NCI-H748 (cell line): Measurements from ENCODE around the gene HBQ1.
A peak's percentile ranks its signal among the peaks of the same experiment; 100 is the strongest.
"Not testable (repeated sequence)": the region's sequence is repeated elsewhere in the genome, so short reads cannot be mapped to it uniquely, and the experiment has no call there.

Experiments
- DNase-seq: peaks from one replicate; lab custom pipeline; 2025; ENCODE audit not compliant: unreplicated experiment; lab: John Stamatoyannopoulos, UW

HBQ1 gene

GRCh38 chr16:175011-175949 is 5.0 kb upstream of the HBQ1 start:
- no peak for DNase-seq

- not testable (repeated sequence) for DNase-seq
These were observed 4.3 kb upstream of the HBQ1 start for GRCh38 chr16:176006-176405.

- not testable (repeated sequence) for DNase-seq
These were observed 3.5 kb upstream of the HBQ1 start, which contains the start of gene HBA1 for GRCh38 chr16:176477-177382. Gene HBA1, plus strand, starts transcription at chr16:176680. Its CDS starts 37 bp downstream, at chr16:176717.

- DNase-seq = peak; percentile 5
These were observed 2.9 kb upstream of the HBQ1 start for GRCh38 chr16:177394-177822.

- no peak for DNase-seq
These were observed 2.1 kb upstream of the HBQ1 start for GRCh38 chr16:177981-178667.

GRCh38 chr16:178668-179015 is 1.6 kb upstream of the HBQ1 start:
- no peak for DNase-seq

GRCh38 chr16:179211-180092 is 807 bp upstream of the HBQ1 start:
- DNase-seq = no peak

GRCh38 chr16:180681-181564 is 664 bp downstream of the HBQ1 start:
- peak; percentile 78 for DNase-seq

- no peak for DNase-seq
These were observed 1.3 kb downstream of the HBQ1 start for GRCh38 chr16:181565-182021.

- no peak for DNase-seq
These were observed 2.7 kb downstream of the HBQ1 start for GRCh38 chr16:183005-183404.

- DNase-seq = no peak
These were observed 5.0 kb downstream of the HBQ1 start for GRCh38 chr16:185213-185612.

GRCh38 chr16:185691-186090 is 5.4 kb downstream of the HBQ1 start:
- DNase-seq = no peak

- DNase-seq = no peak
These were observed 7.1 kb downstream of the HBQ1 start for GRCh38 chr16:187330-187729.

- DNase-seq = no peak
These were observed 8.4 kb downstream of the HBQ1 start for GRCh38 chr16:188674-189073.

GRCh38 chr16:189604-190186 is 9.4 kb downstream of the HBQ1 start:
- no peak for DNase-seq

- DNase-seq = no peak
These were observed 11.6 kb downstream of the HBQ1 start for GRCh38 chr16:191831-192230.

- DNase-seq = no peak
These were observed 12.4 kb downstream of the HBQ1 start for GRCh38 chr16:192686-193085.

GRCh38 chr16:193441-193840 is 13.2 kb downstream of the HBQ1 start:
- DNase-seq = no peak

GRCh38 chr16:194516-194915 is 14.3 kb downstream of the HBQ1 start:
- no peak for DNase-seq
